Neutrophil (primary cell): ENCODE data around the gene MATK.

Experiments used
- H3K27ac ChIP-seq: fragments of 200-600 bp; sonication (generic); 2 replicates; pipeline ENCODE4 v1.5.1; 2016; ENCODE audit warnings: mild to moderate bottlenecking, moderate library complexity
- H3K27me3 ChIP-seq: fragments of 200-600 bp; sonication (generic); 2 replicates; pipeline ENCODE4 v1.6.0; 2016; ENCODE audit warnings: mild to moderate bottlenecking
- H3K36me3 ChIP-seq: fragments of 200-600 bp; sonication (generic); 2 replicates; pipeline ENCODE4 v1.5.1; 2017
- H3K4me1 ChIP-seq, 2 experiments: fragments of 200-600 bp in 1 of 2; sonication (generic) in 1 of 2; 1 replicate in 1 of 2; 2 replicates in 1 of 2; pipeline versions ENCODE4 v1.5.1 to v1.6.1; 2013 to 2016; ENCODE audit warnings: low read depth in 1 of 2, low read length in 1 of 2, mild to moderate bottlenecking in 1 of 2, moderate library complexity in 1 of 2; ENCODE audit not compliant: control insufficient read depth in 1 of 2, insufficient read depth in 1 of 2
- H3K4me3 ChIP-seq, 2 experiments: fragments of 200-600 bp in 1 of 2; sonication (generic) in 1 of 2; 1 replicate in 1 of 2; 2 replicates in 1 of 2; pipeline ENCODE4 v1.5.1; 2013 to 2016; ENCODE audit warnings: low read depth in 1 of 2, low read length in 1 of 2, mild to moderate bottlenecking in 1 of 2, moderate library complexity in 1 of 2
- H3K9me3 ChIP-seq: fragments of 200-600 bp; sonication (generic); 2 replicates; pipeline ENCODE4 v1.5.1; 2016
- TF ChIP-seq, protein P1 (sequence below): fragments of 200-600 bp; sonication (generic); IDR thresholded peaks from 2 replicates; pipeline ENCODE4 v1.5.1; 2016; ENCODE audit warnings: antibody characterized with exemption

Gene MATK

DNA sequence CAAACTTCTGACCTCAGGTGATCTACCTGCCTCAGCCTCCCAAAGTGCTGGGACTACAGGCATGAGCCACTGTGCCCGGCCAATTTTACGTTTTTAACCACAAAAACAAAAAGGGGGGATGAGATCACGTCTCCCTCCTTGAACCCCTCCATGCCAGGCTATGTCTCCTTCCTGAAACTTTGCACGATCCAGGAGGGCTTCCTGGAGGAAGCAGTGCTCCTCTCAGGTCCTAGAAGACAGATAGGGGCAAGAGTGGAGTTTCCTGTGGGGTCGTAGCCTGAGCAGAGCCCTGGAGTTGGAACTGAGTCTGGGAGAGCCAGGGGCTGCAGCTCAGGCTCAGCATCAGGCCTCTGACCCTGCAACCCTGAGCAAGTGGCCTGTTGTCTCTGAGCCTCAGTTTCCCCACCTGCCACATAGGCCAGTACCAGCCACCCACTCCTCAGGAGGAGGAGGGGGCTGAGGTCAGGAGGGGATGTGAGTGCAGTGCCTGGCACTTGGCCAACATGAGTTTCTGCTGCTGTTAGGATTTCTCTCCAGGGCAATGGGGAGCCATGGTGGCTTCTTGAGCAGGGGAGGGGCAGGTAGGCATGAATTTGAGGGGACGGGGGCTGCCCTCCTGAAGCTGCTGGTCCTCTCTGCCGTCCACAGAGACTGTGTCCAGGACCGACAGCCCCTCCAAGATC is 40.7 kb downstream of the MATK start:
- Histone ChIP-seq H3K9me3 (no peaks in the 10 kb centered on the region), H3K4me3 (no peak overlapping the region), H3K27ac (no peak overlapping the region), H3K4me1 (no peaks in the 10 kb centered on the region), H3K27me3 (no peaks in the 10 kb centered on the region), H3K36me3 (peaks cover 12% of the 10 kb centered on the region)
- TF ChIP-seq, protein P1, sequence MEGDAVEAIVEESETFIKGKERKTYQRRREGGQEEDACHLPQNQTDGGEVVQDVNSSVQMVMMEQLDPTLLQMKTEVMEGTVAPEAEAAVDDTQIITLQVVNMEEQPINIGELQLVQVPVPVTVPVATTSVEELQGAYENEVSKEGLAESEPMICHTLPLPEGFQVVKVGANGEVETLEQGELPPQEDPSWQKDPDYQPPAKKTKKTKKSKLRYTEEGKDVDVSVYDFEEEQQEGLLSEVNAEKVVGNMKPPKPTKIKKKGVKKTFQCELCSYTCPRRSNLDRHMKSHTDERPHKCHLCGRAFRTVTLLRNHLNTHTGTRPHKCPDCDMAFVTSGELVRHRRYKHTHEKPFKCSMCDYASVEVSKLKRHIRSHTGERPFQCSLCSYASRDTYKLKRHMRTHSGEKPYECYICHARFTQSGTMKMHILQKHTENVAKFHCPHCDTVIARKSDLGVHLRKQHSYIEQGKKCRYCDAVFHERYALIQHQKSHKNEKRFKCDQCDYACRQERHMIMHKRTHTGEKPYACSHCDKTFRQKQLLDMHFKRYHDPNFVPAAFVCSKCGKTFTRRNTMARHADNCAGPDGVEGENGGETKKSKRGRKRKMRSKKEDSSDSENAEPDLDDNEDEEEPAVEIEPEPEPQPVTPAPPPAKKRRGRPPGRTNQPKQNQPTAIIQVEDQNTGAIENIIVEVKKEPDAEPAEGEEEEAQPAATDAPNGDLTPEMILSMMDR = no peak

DNA sequence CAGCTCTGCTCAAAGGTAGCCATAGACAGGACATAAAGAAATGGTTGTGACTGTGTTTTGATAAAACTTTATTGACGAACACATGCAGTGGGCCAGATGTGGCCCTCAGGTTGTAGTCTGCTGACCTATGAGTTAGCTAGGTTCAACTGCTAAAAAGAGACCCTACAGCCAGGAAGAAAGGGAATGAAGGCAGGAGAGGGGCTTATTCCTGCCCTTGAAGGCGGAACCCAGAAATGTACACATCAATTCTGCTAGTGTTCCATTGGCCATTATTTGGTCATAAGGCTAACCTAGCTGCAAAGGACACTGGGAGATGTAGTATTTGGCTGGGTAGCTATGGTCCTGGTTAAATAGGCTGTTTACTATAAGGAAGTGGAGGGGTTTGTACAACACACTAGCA is 42.7 kb downstream of the MATK start:
- Histone ChIP-seq H3K27ac (no peak overlapping the region), H3K27me3 (no peaks in the 10 kb centered on the region), H3K36me3 (no peaks in the 10 kb centered on the region), H3K4me1 (no peaks in the 10 kb centered on the region), H3K4me3 (no peak overlapping the region), H3K9me3 (no peaks in the 10 kb centered on the region)
- TF ChIP-seq, protein P1 = no peak

DNA sequence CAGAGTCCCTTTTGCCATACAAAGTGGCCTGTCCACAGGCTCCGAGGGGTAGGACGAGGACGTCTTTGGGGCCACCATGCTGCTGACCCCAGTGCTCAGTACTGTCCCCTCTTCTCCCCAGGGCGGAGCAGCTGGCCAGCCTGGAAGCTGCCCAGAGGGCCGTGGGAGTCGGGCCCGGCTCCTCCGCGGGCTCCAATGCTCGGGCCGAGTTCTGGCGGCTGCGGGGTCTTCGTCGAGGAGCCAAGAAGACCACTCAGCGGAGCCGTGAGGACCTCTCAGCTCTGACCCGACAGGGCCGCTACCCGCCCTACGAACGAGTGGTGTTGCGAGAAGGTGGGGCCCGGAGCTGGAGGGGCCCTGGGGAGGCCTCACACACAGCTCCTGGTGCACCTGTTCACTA is 45.8 kb downstream of the MATK start:
- Histone ChIP-seq H3K27me3 (no peaks in the 10 kb centered on the region), H3K4me3 (no peak overlapping the region), H3K27ac (no peak overlapping the region), H3K36me3 (no peaks in the 10 kb centered on the region), H3K9me3 (no peaks in the 10 kb centered on the region), H3K4me1 (no peaks in the 10 kb centered on the region)
- TF ChIP-seq, protein P1 = no peak

DNA sequence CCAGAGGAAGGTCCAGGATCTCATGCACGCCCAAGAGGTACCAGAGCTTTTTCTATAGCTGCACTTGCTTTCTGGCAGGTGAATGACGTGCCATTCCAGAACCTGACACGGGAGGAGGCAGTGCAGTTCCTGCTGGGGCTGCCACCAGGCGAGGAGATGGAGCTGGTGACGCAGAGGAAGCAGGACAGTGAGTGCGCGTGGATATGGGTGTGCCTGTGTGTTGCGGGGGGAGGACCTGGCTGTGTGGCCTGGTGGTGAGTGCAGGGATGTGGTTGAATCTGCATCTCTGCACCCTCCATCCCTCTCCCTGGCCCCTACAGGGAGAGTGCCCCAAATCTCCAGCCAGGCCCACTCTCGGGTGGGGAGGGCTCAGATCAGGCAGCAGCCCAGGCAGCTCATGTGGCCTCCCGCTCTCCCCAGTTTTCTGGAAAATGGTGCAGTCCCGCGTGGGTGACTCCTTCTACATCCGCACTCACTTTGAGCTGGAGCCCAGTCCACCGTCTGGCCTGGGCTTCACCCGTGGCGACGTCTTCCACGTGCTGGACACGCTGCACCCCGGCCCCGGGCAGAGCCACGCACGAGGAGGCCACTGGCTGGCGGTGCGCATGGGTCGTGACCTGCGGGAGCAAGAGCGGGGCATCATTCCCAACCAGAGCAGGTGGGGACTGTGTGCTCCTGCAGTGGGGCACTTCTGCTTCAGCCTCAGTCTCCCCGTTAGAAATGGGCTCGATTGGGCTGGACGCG is 47.5 kb downstream of the MATK start:
- Histone ChIP-seq H3K4me3 (no peak overlapping the region), H3K27ac (no peak overlapping the region), H3K4me1 (no peaks in the 10 kb centered on the region), H3K36me3 (no peaks in the 10 kb centered on the region), H3K9me3 (no peaks in the 10 kb centered on the region), H3K27me3 (peaks cover 3% of the 10 kb centered on the region)
- TF ChIP-seq, protein P1 = no peak

DNA sequence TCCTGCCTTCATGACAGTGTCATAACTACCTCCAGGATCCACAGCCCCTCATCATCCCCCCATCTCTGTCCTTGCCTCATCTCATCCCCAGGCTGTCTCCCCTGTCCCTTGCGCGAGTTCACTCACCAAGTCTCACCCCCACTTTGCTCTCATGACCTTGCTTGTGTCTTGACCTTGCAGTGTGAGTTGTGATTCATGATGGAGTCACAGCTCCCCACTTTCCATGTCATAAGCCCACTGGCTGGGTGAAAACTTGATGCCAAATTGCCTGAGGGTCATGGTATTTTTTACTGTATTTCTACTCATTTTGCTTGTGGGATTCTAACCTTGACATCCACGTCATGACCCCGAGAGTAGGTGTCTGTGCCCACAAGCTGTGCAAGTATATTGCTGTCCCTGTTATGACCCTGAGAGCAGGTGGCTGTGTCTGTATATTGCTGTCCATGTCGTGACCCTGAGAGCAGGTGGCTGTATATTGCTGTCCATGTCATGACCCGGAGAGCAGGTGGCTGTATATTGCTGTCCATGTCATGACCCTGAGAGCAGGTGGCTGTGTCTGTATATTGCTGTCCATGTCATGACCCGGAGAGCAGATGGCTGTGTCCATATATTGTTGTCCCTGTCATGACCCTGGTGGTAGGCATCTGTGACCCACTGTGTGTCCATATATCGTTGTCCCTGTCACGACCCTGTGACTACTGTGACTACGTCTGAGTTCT is 48.5 kb downstream of the MATK start:
- Histone ChIP-seq H3K4me1 (no peaks in the 10 kb centered on the region), H3K27ac (no peak overlapping the region), H3K4me3 (no peak overlapping the region), H3K9me3 (no peaks in the 10 kb centered on the region), H3K27me3 (peaks cover 5% of the 10 kb centered on the region), H3K36me3 (no peaks in the 10 kb centered on the region)
- TF ChIP-seq, protein P1 = no peak
